Uterus (tissue), 4 donors: ENCODE results near the gene CATSPERE. TPM values are rescaled to one million over a fixed set of nuclear protein-coding genes. Genes with fewer than 3 reads are reported as not detected.

Experiments used
- DNase-seq, 2 donors: peaks; one replicate each; pipeline ENCODE4 v3.0.0-alpha.2; 2019 to 2020
- H3K27ac ChIP-seq, 2 donors: fragments of 200-600 bp; sonication (generic); 1 replicate in 1 of 2; 2 replicates in 1 of 2; pipeline ENCODE4 v1.5.1; 2016 to 2018
- H3K27me3 ChIP-seq, 2 donors: fragments of 200-600 bp; sonication (generic); one replicate each; pipeline ENCODE4 v1.5.1; 2018 to 2019; ENCODE audit warnings: control low read depth in 1 of 2
- H3K36me3 ChIP-seq, 2 donors: fragments of 200-600 bp; sonication (generic); one replicate each; pipeline ENCODE4 v1.5.1; 2019; ENCODE audit warnings: control low read depth in 1 of 2
- H3K4me1 ChIP-seq, 2 donors: fragments of 200-600 bp; sonication (generic); one replicate each; pipeline ENCODE4 v1.5.1; 2018 to 2019; ENCODE audit warnings: control low read depth in 1 of 2
- H3K4me3 ChIP-seq, 2 donors: fragments of 200-600 bp; sonication (generic); 1 replicate in 1 of 2; 2 replicates in 1 of 2; pipeline ENCODE4 v1.5.1; 2018 to 2019; ENCODE audit warnings: mild to moderate bottlenecking in 1 of 2
- H3K9me3 ChIP-seq, 2 donors: fragments of 200-600 bp; sonication (generic); one replicate each; pipeline ENCODE4 v1.5.1; 2019; ENCODE audit warnings: control low read depth in 1 of 2
- CTCF ChIP-seq, 4 experiments: fragments of 200-600 bp in 2 of 4; fragments of 450-650 bp in 2 of 4; sonication (generic) in 2 of 4; IDR thresholded peaks; one replicate each; pipeline ENCODE4 v1.5.1; 2016 to 2019; ENCODE audit warnings: antibody characterized with exemption in 4 of 4, mild to moderate bottlenecking in 2 of 4, moderate library complexity in 1 of 4
- POLR2A ChIP-seq, 2 donors: fragments of 450-650 bp; IDR thresholded peaks; one replicate each; pipeline ENCODE4 v1.6.1; 2016; ENCODE audit warnings: antibody characterized with exemption in 2 of 2, mild to moderate bottlenecking in 1 of 2, moderate library complexity in 1 of 2
- intact Hi-C: fragments of 100-400 bp; cut with DNase I; formaldehyde crosslinking; loops from one replicate; pipeline ENCODE4 v1.15.1; 2023; ENCODE audit warnings: low total_unique reads
- total RNA-seq, 4 donors: library from RNA; depleted of rRNA in 3 of 4; stranded (reverse); fragments of >200 nt in 3 of 4; gene quantifications; one replicate each; pipeline versions ENCODE4 v1.1.0 to v1.2.4, GENCODE V29; 2014 to 2023
- donor health status: DM: yes; HTN: yes; CAD: no.

CATSPERE gene
- total RNA-seq, 4 donors from 2014 or later, result 2.7 to 16.8 (median 4.3) TPM

- no peak overlapping the region for H3K27ac ChIP-seq
- no peak overlapping the region for H3K4me3 ChIP-seq
- no peak for DNase-seq
- peaks cover 6 to 9% of the 10 kb centered on the region in 2 donors for H3K4me1 ChIP-seq
- TF ChIP-seq POLR2A (IDR thresholded peaks at IDR 0.05) (no peak), CTCF (IDR thresholded peaks at IDR 0.05) (no peak)
- H3K27me3 ChIP-seq, result no peaks in the 10 kb centered on the region
- intact Hi-C loops, result no loop called here
- no peaks in the 10 kb centered on the region for H3K9me3 ChIP-seq
- no peaks in the 10 kb centered on the region for H3K36me3 ChIP-seq
These were observed 6.7 kb upstream of the CATSPERE start for GRCh38 chr1:244454412-244454811.

- intact Hi-C loops, result no loop called here
- TF ChIP-seq CTCF (IDR thresholded peaks at IDR 0.05), result no peak
- TF ChIP-seq POLR2A (IDR thresholded peaks at IDR 0.05), result no peak
These were observed 4.5 kb upstream of the CATSPERE start for GRCh38 chr1:244456586-244456985.

GRCh38 chr1:244458781-244459180 lies 2.3 kb upstream of the CATSPERE start:
- Histone ChIP-seq H3K4me3 (no peak overlapping the region), H3K9me3 (no peaks in the 10 kb centered on the region), H3K4me1 (no peaks in the 10 kb centered on the region), H3K27ac (no peak overlapping the region), H3K27me3 (no peaks in the 10 kb centered on the region), H3K36me3 (no peaks in the 10 kb centered on the region)
- no peak for DNase-seq
- TF ChIP-seq POLR2A (IDR thresholded peaks at IDR 0.05), result no peak
- TF ChIP-seq CTCF (IDR thresholded peaks at IDR 0.05), result no peak
- intact Hi-C loops, result no loop called here

More at GRCh38 chr1:244456586-244456985, 4.5 kb upstream of the CATSPERE start:
- no peak for DNase-seq
- no peak overlapping the region for H3K27ac ChIP-seq
- no peaks in the 10 kb centered on the region for H3K9me3 ChIP-seq
- no peaks in the 10 kb centered on the region for H3K27me3 ChIP-seq
- no peak overlapping the region for H3K4me3 ChIP-seq
- no peaks in the 10 kb centered on the region for H3K36me3 ChIP-seq
- H3K4me1 ChIP-seq, result no peaks in the 10 kb centered on the region

GRCh38 chr1:244460197-244460596 lies 876 bp upstream of the CATSPERE start:
- no peaks in the 10 kb centered on the region for H3K36me3 ChIP-seq
- H3K4me3 ChIP-seq, result no peak overlapping the region
- no peaks in the 10 kb centered on the region for H3K27me3 ChIP-seq
- TF ChIP-seq POLR2A (IDR thresholded peaks at IDR 0.05), result no peak
- no peak for TF ChIP-seq CTCF (IDR thresholded peaks at IDR 0.05)
- intact Hi-C loops, result no loop called here
- DNase-seq, result no peak
- H3K4me1 ChIP-seq, result no peaks in the 10 kb centered on the region
- H3K9me3 ChIP-seq, result no peaks in the 10 kb centered on the region
- H3K27ac ChIP-seq, result peak overlapping the region in 1 of 2 donors; percentile 86

- H3K36me3 ChIP-seq, result no peaks in the 10 kb centered on the region
- H3K4me1 ChIP-seq, result no peaks in the 10 kb centered on the region
- TF ChIP-seq POLR2A (IDR thresholded peaks at IDR 0.05) (no peak), CTCF (IDR thresholded peaks at IDR 0.05) (no peak)
- H3K9me3 ChIP-seq, result no peaks in the 10 kb centered on the region
- intact Hi-C loops, result no loop called here
- no peak overlapping the region for H3K4me3 ChIP-seq
- no peak for DNase-seq
- H3K27ac ChIP-seq, result no peak overlapping the region
- no peaks in the 10 kb centered on the region for H3K27me3 ChIP-seq
These were observed 5.7 kb downstream of the CATSPERE start for GRCh38 chr1:244466724-244467123.
